HG02763 (cell line): ENCODE measurements around the gene RAC2.

Experiments used
- ATAC-seq: cut with Tn5 transposase; IDR thresholded peaks from one replicate; pipeline ENCODE4 v1.9.1; 2021; ENCODE audit warnings: mild to moderate bottlenecking, moderate library complexity; ENCODE audit not compliant: unreplicated experiment

RAC2 gene

GRCh38 chr22:37244114-37244921 is at the start of gene RAC2:
Gene RAC2, minus strand, starts transcription at chr22:37244269. Its CDS starts 121 bp downstream, at chr22:37244148.
- ATAC-seq = peak; percentile 42

GRCh38 chr22:37293172-37293571 is 49.1 kb upstream of the RAC2 start:
- no peak for ATAC-seq

GRCh38 chr22:37292641-37293040 is 48.6 kb upstream of the RAC2 start:
- no peak for ATAC-seq

GRCh38 chr22:37291559-37292298 is 47.7 kb upstream of the RAC2 start:
- no peak for ATAC-seq

- no peak for ATAC-seq
These were observed 46.7 kb upstream of the RAC2 start for GRCh38 chr22:37290737-37291136.

GRCh38 chr22:37289156-37289735 is 45.2 kb upstream of the RAC2 start:
- no peak for ATAC-seq

- no peak for ATAC-seq
These were observed 44.5 kb upstream of the RAC2 start for GRCh38 chr22:37288521-37288920.

GRCh38 chr22:37287550-37287951 is 43.5 kb upstream of the RAC2 start:
- no peak for ATAC-seq

GRCh38 chr22:37285937-37286336 is 41.9 kb upstream of the RAC2 start:
- ATAC-seq = no peak

GRCh38 chr22:37284805-37285355 is 40.8 kb upstream of the RAC2 start:
- no peak for ATAC-seq

- ATAC-seq = no peak
These were observed 40.2 kb upstream of the RAC2 start for GRCh38 chr22:37284126-37284804.

- no peak for ATAC-seq
These were observed 39.4 kb upstream of the RAC2 start for GRCh38 chr22:37283393-37283937.

- no peak for ATAC-seq
These were observed 38.3 kb upstream of the RAC2 start, which contains the start of gene CYTH4 for GRCh38 chr22:37282385-37282677. Gene CYTH4, plus strand, starts transcription at chr22:37282508. Its CDS starts 62 bp downstream, at chr22:37282570.

- no peak for ATAC-seq
These were observed 37.7 kb upstream of the RAC2 start for GRCh38 chr22:37281646-37282384.

GRCh38 chr22:37281195-37281594 is 37.1 kb upstream of the RAC2 start:
- ATAC-seq = no peak

- no peak for ATAC-seq
These were observed 36.6 kb upstream of the RAC2 start for GRCh38 chr22:37280718-37281117.

GRCh38 chr22:37279331-37280181 is 35.5 kb upstream of the RAC2 start:
- no peak for ATAC-seq

- no peak for ATAC-seq
These were observed 34.2 kb upstream of the RAC2 start for GRCh38 chr22:37278261-37278660.

- no peak for ATAC-seq
These were observed 33.3 kb upstream of the RAC2 start for GRCh38 chr22:37277384-37277783.
